ENCODE measurements around the gene NKIRAS1. TPM values are rescaled to one million over a fixed set of nuclear protein-coding genes. Genes with fewer than 3 reads are reported as not detected.
"Not testable (repeated sequence)": the region's sequence is repeated elsewhere in the genome, so short reads cannot be mapped to it uniquely, and the experiment has no call there.

Gene NKIRAS1
- polyA plus RNA-seq, 3 donors = 0.69 to 2.0 (median 1.9) TPM

GRCh38 chr3:23882487-23882918, 34.3 kb downstream of the NKIRAS1 start:
- H3K4me3 Mint-ChIP-seq = no peak overlapping the region
- H3K9ac ChIP-seq (ENCODE audit: insufficient read depth, low read length, poor library complexity, severe bottlenecking) = no peak overlapping the region
- WGBS (ENCODE audit: insufficient coverage) = 97% methylated on average over 24 of the region's 28 CpGs
- peaks cover 0 to 3% (median 1%) of the 10 kb centered on the region in 3 donors for H3K27me3 Mint-ChIP-seq (ENCODE audit: low read depth in 3 of 3)
- H4K20me1 ChIP-seq (ENCODE audit: insufficient read depth, low read length) = peaks cover 94% of the 10 kb centered on the region
- no peak overlapping the region for H3K27ac Mint-ChIP-seq
- peaks cover 3 to 7% (median 6%) of the 10 kb centered on the region in 7 donors for H3K9me3 Mint-ChIP-seq
- TF ChIP-seq CTCF (IDR thresholded peaks at IDR 0.05) = no peak
- peaks cover 0 to 3% of the 10 kb centered on the region in 2 donors for H3K9me3 ChIP-seq (replicated peaks in 1 of 2; ENCODE audit: control insufficient read depth in 1 of 2, insufficient read depth in 1 of 2, low read length in 2 of 2)
- H2AFZ ChIP-seq (ENCODE audit: insufficient read depth, low read depth, low read length, poor library complexity, severe bottlenecking) = no peak overlapping the region
- intact Hi-C loops (cut with micrococcal nuclease) = no loop called here
- H3K4me1 ChIP-seq (ENCODE audit: control insufficient read depth in 1 of 2, insufficient read depth in 2 of 2, low read length in 2 of 2) = peaks cover under 1 to 1% of the 10 kb centered on the region in 2 donors
- DNase-seq = no peak
- peaks cover 24% of the 10 kb centered on the region for H3K79me2 ChIP-seq (ENCODE audit: insufficient read depth, low read length)
- no peak overlapping the region for H3K4me2 ChIP-seq (replicated peaks; ENCODE audit: extremely low read depth, low read length, poor library complexity, severe bottlenecking)
- H3K36me3 Mint-ChIP-seq = peaks cover 13 to 28% of the 10 kb centered on the region in 2 donors
- no peak overlapping the region for H3K27ac ChIP-seq (ENCODE audit: low read depth in 1 of 2, low read length in 2 of 2)
- H3K4me1 Mint-ChIP-seq = peaks cover 25% of the 10 kb centered on the region
- peaks cover 0 to 16% of the 10 kb centered on the region in 2 donors for H3K36me3 ChIP-seq (replicated peaks in 1 of 2; ENCODE audit: control insufficient read depth in 1 of 2, insufficient read depth in 2 of 2, low read length in 2 of 2)
- H3K4me3 ChIP-seq (replicated peaks in 1 of 3; ENCODE audit: low read depth in 2 of 3, low read length in 3 of 3) = no peak overlapping the region
- no peaks in the 10 kb centered on the region for H3K27me3 ChIP-seq (ENCODE audit: control insufficient read depth in 2 of 2, insufficient read depth in 2 of 2, low read length in 2 of 2)

GRCh38 chr3:23881993-23882392, 34.8 kb downstream of the NKIRAS1 start:
- H3K9me3 Mint-ChIP-seq; intact Hi-C loops (cut with micrococcal nuclease); H3K27me3 Mint-ChIP-seq (ENCODE audit: low read depth in 3 of 3); DNase-seq; H3K4me2 ChIP-seq (replicated peaks; ENCODE audit: extremely low read depth, low read length, poor library complexity, severe bottlenecking); H3K4me3 ChIP-seq (replicated peaks in 1 of 3; ENCODE audit: low read depth in 2 of 3, low read length in 3 of 3); H3K9me3 ChIP-seq (replicated peaks in 1 of 2; ENCODE audit: control insufficient read depth in 1 of 2, insufficient read depth in 1 of 2, low read length in 2 of 2); H3K9ac ChIP-seq (ENCODE audit: insufficient read depth, low read length, poor library complexity, severe bottlenecking); H3K27me3 ChIP-seq (ENCODE audit: control insufficient read depth in 2 of 2, insufficient read depth in 2 of 2, low read length in 2 of 2); H2AFZ ChIP-seq (ENCODE audit: insufficient read depth, low read depth, low read length, poor library complexity, severe bottlenecking); H3K4me1 ChIP-seq (ENCODE audit: control insufficient read depth in 1 of 2, insufficient read depth in 2 of 2, low read length in 2 of 2); H3K27ac ChIP-seq (ENCODE audit: low read depth in 1 of 2, low read length in 2 of 2); H3K4me3 Mint-ChIP-seq: not testable (repeated sequence)
- H3K79me2 ChIP-seq (ENCODE audit: insufficient read depth, low read length) = peaks cover 24% of the 10 kb centered on the region
- Mint-ChIP-seq H3K4me1 (peaks cover 30% of the 10 kb centered on the region), H3K36me3 (peaks cover 13 to 28% of the 10 kb centered on the region in 2 donors), H3K27ac (peak overlapping the region in 1 of 7 donors; percentile 80)
- WGBS (ENCODE audit: insufficient coverage) = 0% methylated on average over 3 of the region's 4 CpGs
- H4K20me1 ChIP-seq (ENCODE audit: insufficient read depth, low read length) = peaks cover 94% of the 10 kb centered on the region
- peaks cover 0 to 16% of the 10 kb centered on the region in 2 donors for H3K36me3 ChIP-seq (replicated peaks in 1 of 2; ENCODE audit: control insufficient read depth in 1 of 2, insufficient read depth in 2 of 2, low read length in 2 of 2)

Data from CD14-positive monocyte (primary cell).